SK-N-MC (cell line): Measurements from ENCODE around the gene IL11.

Experiments
- EZH2 ChIP-seq: fragments of 200-600 bp; sonication (generic); IDR thresholded peaks from one replicate; pipeline ENCODE4 v1.6.1; 2017; ENCODE audit warnings: antibody characterized with exemption
- POLR2AphosphoS5 ChIP-seq: IDR thresholded peaks from 2 replicates; pipeline ENCODE4 v1.6.1; 2012; ENCODE audit warnings: mild to moderate bottlenecking, low read depth, low read length, borderline replicate concordance

DNA sequence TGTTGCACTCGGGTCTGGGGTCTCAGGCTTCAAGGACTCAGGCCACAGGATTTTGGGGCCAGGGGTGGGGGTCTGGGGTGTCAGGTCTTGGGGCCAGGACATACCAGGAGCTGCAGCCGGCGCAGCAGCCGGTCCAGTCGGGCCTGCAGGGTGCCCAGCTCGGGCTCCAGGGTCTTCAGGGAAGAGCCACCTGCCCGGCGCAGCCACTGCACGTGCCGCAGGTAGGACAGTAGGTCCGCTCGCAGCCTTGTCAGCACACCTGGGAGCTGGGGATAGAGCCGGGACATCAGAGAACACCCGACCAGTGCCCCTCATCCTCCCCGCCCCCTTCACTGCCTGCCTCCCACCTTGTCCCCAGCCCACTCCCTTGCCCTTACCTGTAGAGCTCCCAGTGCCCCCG, 2.2 kb downstream of the IL11 start:
- TF ChIP-seq POLR2AphosphoS5 (no peak), EZH2 (no peak)
